A673 (cell line): ENCODE results near the gene EML1. TPM values are rescaled to one million over a fixed set of nuclear protein-coding genes. Genes with fewer than 3 reads are reported as not detected.

Experiments used
- BruUV-seq: library from RNA; stranded (reverse); fragments of 400-500 nt; replicated peaks from 2 replicates; lab custom pipeline; 2021; lab: Mats Ljungman, UMichigan
- CTCF ChIA-PET: fragments of 300-600 bp; sonication (Branson Sonifier 250); formaldehyde crosslinking; loops from one replicate; lab custom pipeline; 2022; ENCODE audit warnings: antibody characterized with exemption; lab: Charles Lee
- POLR2A ChIA-PET: fragments of 300-600 bp; sonication (Branson Sonifier 250); formaldehyde crosslinking; loops from one replicate; lab custom pipeline; 2022; ENCODE audit warnings: antibody characterized with exemption; ENCODE audit not compliant: low non-redundant PET; lab: Charles Lee
- DNase-seq: peaks from one replicate; pipeline ENCODE4 v3.0.0-alpha.2; 2015; ENCODE audit warnings: low spot score
- H3K27ac ChIP-seq: fragments of 200-600 bp; sonication (generic); 2 replicates; pipeline ENCODE4 v1.5.1; 2016; ENCODE audit warnings: mixed run types, low read depth, mild to moderate bottlenecking, mixed read lengths, antibody characterized with exemption, low read length; ENCODE audit not compliant: poor library complexity, severe bottlenecking
- H3K27me3 ChIP-seq: fragments of 200-600 bp; sonication (generic); replicated peaks from 2 replicates; pipeline ENCODE4 v1.6.1; 2017; ENCODE audit warnings: mixed run types, low read depth, mild to moderate bottlenecking, mixed read lengths, antibody characterized with exemption, low read length; ENCODE audit not compliant: insufficient read depth, poor library complexity
- H3K36me3 ChIP-seq: fragments of 200-600 bp; sonication (generic); 2 replicates; pipeline ENCODE4 v1.6.1; 2016; ENCODE audit warnings: mixed run types, mild to moderate bottlenecking, mixed read lengths, antibody characterized with exemption, low read length; ENCODE audit not compliant: insufficient read depth, poor library complexity, severe bottlenecking
- H3K4me1 ChIP-seq: fragments of 200-600 bp; sonication (generic); 2 replicates; pipeline ENCODE4 v1.6.1; 2017; ENCODE audit warnings: mixed run types, mild to moderate bottlenecking, mixed read lengths, antibody characterized with exemption, low read length; ENCODE audit not compliant: insufficient read depth, poor library complexity, severe bottlenecking
- H3K4me3 ChIP-seq: fragments of 200-600 bp; sonication (generic); 2 replicates; pipeline ENCODE4 v1.5.1; 2016; ENCODE audit warnings: low read depth, mixed run types, mild to moderate bottlenecking, mixed read lengths, low read length; ENCODE audit not compliant: poor library complexity, severe bottlenecking
- H3K9me3 ChIP-seq: fragments of 200-600 bp; sonication (generic); 2 replicates; pipeline ENCODE4 v1.6.1; 2016; ENCODE audit warnings: mixed run types, low read depth, mild to moderate bottlenecking, mixed read lengths, antibody characterized with exemption, low read length; ENCODE audit not compliant: poor library complexity, severe bottlenecking
- CTCF ChIP-seq: fragments of 300-800, 200-600 bp; sonication (generic); conservative IDR thresholded peaks from 2 replicates; pipeline ENCODE4 v1.5.1; 2017; ENCODE audit warnings: low read depth, mild to moderate bottlenecking, antibody characterized with exemption, low read length, moderate library complexity, mixed read lengths
- EZH2 ChIP-seq: fragments of 200-600 bp; sonication (generic); IDR thresholded peaks from 2 replicates; pipeline ENCODE4 v1.6.1; 2017; ENCODE audit warnings: borderline replicate concordance, low read depth, mild to moderate bottlenecking, mixed read lengths, antibody characterized with exemption, low read length; ENCODE audit not compliant: poor library complexity, severe bottlenecking
- intact Hi-C: fragments of 100-400 bp; cut with micrococcal nuclease; formaldehyde crosslinking; loops from one replicate; pipeline ENCODE4 v1.10.0; 2022; ENCODE audit not compliant: unreplicated experiment
- total RNA-seq: library from RNA; stranded (reverse); gene quantifications from 2 replicates; pipeline ENCODE4 v1.2.3, GENCODE V29; 2021

Gene EML1
- total RNA-seq, 1 experiment from 2014 or later: 34.1 TPM

- BruUV-seq: no TSS peak
- H3K27ac ChIP-seq: no peak overlapping the region
Observed at GRCh38 chr14:99800781-99801180, 7.6 kb downstream of the EML1 start.

GRCh38 chr14:99802301-99803105 is 9.3 kb downstream of the EML1 start:
- intact Hi-C loops: no loop called here
- TF ChIP-seq CTCF (no peak), EZH2 (no peak)
- Histone ChIP-seq H3K27ac (no peak overlapping the region), H3K9me3 (no peaks in the 10 kb centered on the region), H3K4me3 (no peak overlapping the region), H3K4me1 (peaks cover 29% of the 10 kb centered on the region), H3K36me3 (no peaks in the 10 kb centered on the region), H3K27me3 (no peaks in the 10 kb centered on the region)
- ChIA-PET POLR2A (no interaction called here), CTCF (no interaction called here)
- DNase-seq: no peak
- BruUV-seq: no TSS peak

More at GRCh38 chr14:99800781-99801180, 7.6 kb downstream of the EML1 start:
- no peaks in the 10 kb centered on the region for H3K36me3 ChIP-seq
- no peak for DNase-seq
- no peak overlapping the region for H3K4me3 ChIP-seq
- CTCF ChIA-PET: no interaction called here
- peaks cover 29% of the 10 kb centered on the region for H3K4me1 ChIP-seq
- TF ChIP-seq CTCF (no peak), EZH2 (no peak)
- no peaks in the 10 kb centered on the region for H3K27me3 ChIP-seq
- H3K9me3 ChIP-seq: peaks cover 5% of the 10 kb centered on the region
- POLR2A ChIA-PET: interaction anchor here (0.6 kb wide), 1 partner anchor 19 kb away, joined by 4 read pairs; no protein-coding TSS in a partner anchor
- intact Hi-C loops: no loop called here

DNA sequence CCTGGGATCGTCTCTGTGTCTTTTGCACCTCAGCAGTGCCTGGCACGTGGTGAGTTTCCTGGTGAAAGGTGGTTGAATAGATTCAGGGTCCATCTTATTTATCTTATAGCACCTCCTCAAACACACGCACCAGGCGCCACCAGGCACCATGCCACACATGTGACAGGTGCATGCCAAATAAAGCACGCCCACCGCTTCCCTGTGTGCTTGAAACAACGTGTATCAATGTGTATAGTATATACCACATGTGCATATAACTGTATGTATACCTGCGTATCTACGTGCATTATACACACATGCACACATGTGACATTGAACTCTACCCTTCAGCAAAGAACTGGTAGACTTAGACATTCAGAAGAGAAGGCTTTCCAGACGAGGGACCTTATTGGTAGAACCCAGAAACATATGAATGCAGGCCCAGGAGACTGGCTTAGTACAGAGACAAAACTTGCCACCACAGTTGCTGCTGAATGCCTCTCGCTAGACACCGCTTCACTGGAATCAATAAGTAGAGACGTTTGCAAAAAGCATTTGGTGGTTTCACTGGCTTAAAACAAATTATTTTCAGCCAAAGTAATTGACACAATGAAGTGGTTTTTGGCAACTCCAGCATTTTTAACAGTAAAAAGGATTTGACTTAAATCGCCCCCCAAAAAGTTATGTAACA is 10.0 kb downstream of the EML1 start:
- TF ChIP-seq EZH2 (no peak), CTCF (no peak)
- BruUV-seq: no TSS peak
- DNase-seq: no peak
- H3K27ac ChIP-seq: no peak overlapping the region
- intact Hi-C loops: no loop called here
- H3K9me3 ChIP-seq: no peaks in the 10 kb centered on the region
- peaks cover 29% of the 10 kb centered on the region for H3K4me1 ChIP-seq
- no peaks in the 10 kb centered on the region for H3K27me3 ChIP-seq
- ChIA-PET CTCF (no interaction called here), POLR2A (no interaction called here)
- no peaks in the 10 kb centered on the region for H3K36me3 ChIP-seq
- H3K4me3 ChIP-seq: no peak overlapping the region
